Esophagus squamous epithelium (tissue), 4 donors: ENCODE results near the gene TMEM41A.

Experiments used
- CTCF ChIP-seq, 6 experiments: fragments of 450-650 bp in 4 of 6; fragments of 200-600 bp in 2 of 6; sonication (generic) in 2 of 6; IDR thresholded peaks; one replicate each; pipeline ENCODE4 v1.5.1; 2016 to 2019; ENCODE audit warnings: antibody characterized with exemption in 6 of 6, mild to moderate bottlenecking in 4 of 6, moderate library complexity in 4 of 6
- POLR2A ChIP-seq, 4 donors: fragments of 450-650 bp; IDR thresholded peaks; one replicate each; pipeline ENCODE4 v1.6.1; 2017; ENCODE audit warnings: antibody characterized with exemption in 4 of 4, mild to moderate bottlenecking in 4 of 4, moderate library complexity in 3 of 4

- TF ChIP-seq CTCF (IDR thresholded peaks at IDR 0.05) (no peak), POLR2A (IDR thresholded peaks at IDR 0.05) (no peak)
Measured at GRCh38 chr3:185473290-185473815, 25.5 kb downstream of the TMEM41A start.
